ENCODE results near the gene RNF224.
A peak's percentile ranks its signal among the peaks of the same experiment; 100 is the strongest.
"Not testable (repeated sequence)": the region's sequence is repeated elsewhere in the genome, so short reads cannot be mapped to it uniquely, and the experiment has no call there.

The RNF224 gene

DNA sequence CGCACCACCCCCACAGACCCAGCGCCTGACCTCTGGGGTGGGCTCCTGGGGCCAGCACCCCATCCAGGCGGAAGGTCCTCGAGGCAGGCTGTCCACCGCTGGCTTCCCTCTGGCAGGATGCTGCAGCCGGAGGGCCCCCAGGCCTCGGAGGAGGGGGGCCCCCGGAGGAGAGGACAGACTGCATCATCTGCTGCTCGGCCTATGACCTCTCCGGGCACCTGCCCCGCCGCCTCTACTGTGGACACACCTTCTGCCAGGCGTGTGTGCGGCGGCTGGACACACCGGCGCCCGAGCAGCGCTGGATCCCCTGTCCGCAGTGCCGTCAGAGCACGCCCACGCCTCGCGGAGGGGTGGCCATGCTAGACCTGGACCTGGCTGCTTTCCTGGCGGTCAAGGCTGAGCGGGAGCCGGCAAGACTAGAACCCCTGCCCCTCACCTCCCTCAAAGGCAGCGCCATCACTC, 1.2 kb downstream of the RNF224 start:
- DNase-seq, result no peak

DNA sequence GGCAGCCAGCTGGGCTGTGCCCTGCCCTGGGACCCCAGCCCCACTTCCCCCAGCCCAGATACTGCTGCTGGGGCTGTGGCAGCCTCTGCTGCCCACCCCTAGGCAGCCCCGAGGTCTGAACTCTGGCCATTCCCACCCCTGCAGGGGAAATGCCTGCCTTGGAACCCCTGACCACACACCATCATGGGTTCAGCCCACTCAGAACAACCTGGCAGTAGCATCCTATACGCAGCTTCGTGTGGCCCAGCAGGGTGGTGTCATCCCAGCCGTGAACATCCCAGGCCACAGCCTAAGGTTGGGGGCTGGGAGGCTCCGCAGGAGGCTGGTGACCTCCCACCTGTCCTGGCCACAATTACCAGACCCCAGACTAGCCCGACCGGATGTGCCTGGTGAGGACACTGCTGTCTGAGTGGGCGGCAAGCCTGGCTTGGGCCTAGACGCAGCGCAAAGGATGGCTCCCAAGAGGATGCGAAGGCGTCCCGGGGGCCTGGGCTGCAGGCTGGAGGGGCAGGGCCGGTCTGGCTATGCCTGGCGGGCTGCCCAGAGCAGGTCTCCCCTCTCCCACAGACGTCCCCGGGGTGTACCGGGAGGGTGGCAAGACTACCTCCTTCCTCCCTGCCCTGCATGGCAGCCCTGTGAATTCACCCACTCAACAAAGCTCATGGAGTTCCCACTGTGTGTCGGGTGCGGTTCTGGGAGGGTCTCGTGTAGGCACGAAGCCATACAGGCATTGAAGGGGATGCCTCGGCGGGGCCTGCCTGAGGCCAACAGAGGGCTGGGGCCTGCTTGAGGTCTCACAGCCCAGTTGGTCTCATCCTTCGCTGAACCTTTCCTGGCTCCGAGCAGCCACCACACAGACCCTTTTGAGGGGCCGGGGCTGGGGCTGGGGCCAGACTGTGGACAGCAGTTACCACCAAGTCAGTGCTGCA, 1.9 kb downstream of the RNF224 start:
- DNase-seq, result no peak

GRCh38 chr9:137229903-137230704, 2.8 kb downstream of the RNF224 start:
- DNase-seq, result no peak

- DNase-seq, result no peak
These were observed 3.5 kb downstream of the RNF224 start, which contains the start of gene SLC34A3 for GRCh38 chr9:137230705-137231371. Gene SLC34A3, plus strand, starts transcription at chr9:137230901. Its CDS starts 802 bp downstream, at chr9:137231703.

GRCh38 chr9:137231372-137232039, 4.2 kb downstream of the RNF224 start:
- DNase-seq, result no peak

- no peak for DNase-seq
These were observed 4.8 kb downstream of the RNF224 start for GRCh38 chr9:137232101-137232500.

DNA sequence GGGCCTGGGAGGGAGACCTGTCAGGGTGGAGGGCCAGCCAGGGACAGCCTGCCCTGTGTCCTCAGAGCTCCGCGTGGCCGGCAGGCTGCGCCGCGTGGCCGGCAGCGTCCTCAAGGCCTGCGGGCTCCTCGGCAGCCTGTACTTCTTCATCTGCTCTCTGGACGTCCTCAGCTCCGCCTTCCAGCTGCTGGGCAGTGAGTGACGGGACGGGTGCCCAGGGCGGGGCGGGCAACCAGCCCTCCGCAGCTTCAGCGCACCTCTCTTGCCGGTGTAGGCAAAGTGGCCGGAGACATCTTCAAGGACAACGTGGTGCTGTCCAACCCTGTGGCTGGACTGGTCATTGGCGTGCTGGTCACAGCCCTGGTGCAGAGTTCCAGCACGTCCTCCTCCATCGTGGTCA, 5.2 kb downstream of the RNF224 start:
- peak; percentile 6 for DNase-seq

GRCh38 chr9:137233143-137233980, 6.1 kb downstream of the RNF224 start:
- no peak for DNase-seq

- peak; percentile 38 for DNase-seq
These were observed 6.9 kb downstream of the RNF224 start for GRCh38 chr9:137234055-137234697.

GRCh38 chr9:137234758-137235423, 7.6 kb downstream of the RNF224 start:
- no peak for DNase-seq

- no peak for DNase-seq
These were observed 8.3 kb downstream of the RNF224 start for GRCh38 chr9:137235424-137236237.

GRCh38 chr9:137236238-137236935, 9.1 kb downstream of the RNF224 start:
- peak; percentile 85 for DNase-seq

- no peak for DNase-seq
These were observed 9.7 kb downstream of the RNF224 start for GRCh38 chr9:137236936-137237421.

DNA sequence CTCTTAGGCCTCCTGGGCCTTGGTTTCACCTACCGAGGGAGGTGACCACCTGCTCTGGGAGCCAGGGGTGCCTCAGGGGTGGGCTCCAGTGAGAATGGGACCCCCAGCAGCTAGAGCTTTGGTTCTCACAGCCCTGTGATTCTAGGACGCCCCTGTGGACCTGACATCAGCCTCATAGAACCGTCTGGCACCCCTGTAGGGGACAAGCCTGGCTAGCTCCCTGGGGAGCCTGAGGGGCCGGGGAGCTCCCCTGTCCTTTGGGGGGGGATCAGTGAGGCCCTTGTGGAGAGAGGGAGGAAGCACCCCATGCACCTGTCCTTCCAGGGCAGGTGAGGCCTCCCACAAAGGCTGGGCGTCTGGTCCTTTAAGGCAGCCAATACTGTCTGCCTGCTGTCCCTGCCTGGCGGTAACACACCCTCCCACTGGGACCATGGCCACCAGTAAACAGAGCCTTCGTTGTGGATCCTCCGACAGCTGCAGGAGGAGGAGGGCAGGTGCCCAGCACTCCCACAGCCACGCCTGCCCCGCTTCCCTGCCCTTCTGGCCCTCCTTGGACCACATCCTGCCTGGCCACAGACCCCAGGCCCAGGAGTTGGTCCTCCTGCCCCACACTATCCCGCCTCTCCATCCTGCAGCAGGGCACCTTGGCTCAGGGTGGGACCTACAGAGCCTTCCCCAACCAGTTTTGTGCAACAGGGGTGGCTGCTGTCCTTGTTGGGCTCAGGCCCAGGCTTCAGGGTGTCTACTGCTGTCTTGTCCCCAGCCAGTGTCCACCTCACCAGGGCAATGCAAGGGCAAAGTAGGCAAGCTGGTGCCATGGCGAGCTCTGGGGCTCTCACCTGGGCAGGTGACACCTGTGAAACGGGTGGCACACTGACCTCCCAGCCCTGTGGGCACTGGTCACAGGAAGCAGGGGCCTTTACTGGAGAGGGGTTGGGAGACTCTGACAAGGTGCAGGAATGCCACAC, 10.7 kb downstream of the RNF224 start:
- no peak for DNase-seq

- DNase-seq, result not testable (repeated sequence)
These were observed 12.4 kb downstream of the RNF224 start for GRCh38 chr9:137239541-137240200.

- peak; percentile 96 for DNase-seq
These were observed 13.1 kb downstream of the RNF224 start for GRCh38 chr9:137240318-137240840.
